ENCODE data around the gene TSACC.

GRCh38 chr1:156384007-156384406 lies 45.7 kb downstream of the TSACC start:
- TF ChIP-seq EZH2 (IDR thresholded peaks at IDR 0.05; ENCODE audit: insufficient read depth, poor library complexity, severe bottlenecking) (no peak), EZH2phosphoT487 (IDR thresholded peaks at IDR 0.05; ENCODE audit: insufficient read depth, low read depth) (no peak)

Data from GM23248 (cell line).